Lung (tissue), 12 donors: ENCODE measurements around the gene XRCC2. TPM values are rescaled to one million over a fixed set of nuclear protein-coding genes. Genes with fewer than 3 reads are reported as not detected.

Experiments used
- ATAC-seq: fragments of 200-7000 bp; cut with Tn5 transposase; one replicate; pipeline ENCODE4 v1.9.1; 2020; ENCODE audit warnings: moderate number of reproducible peaks; ENCODE audit not compliant: insufficient read depth, low FRiP score
- DNase-seq, 3 donors: peaks; one replicate each; pipeline ENCODE4 v3.0.0-alpha.2; 2013 to 2017
- H3K27ac ChIP-seq, 2 donors: one replicate each; pipeline ENCODE4 v1.5.1; 2013; ENCODE audit warnings: mild to moderate bottlenecking in 2 of 2, moderate library complexity in 2 of 2, control low read depth in 1 of 2, inconsistent platforms in 1 of 2, low read depth in 1 of 2, low read length in 1 of 2
- H3K27me3 ChIP-seq, 3 donors: one replicate each; pipeline ENCODE4 v1.5.1; 2013; ENCODE audit warnings: low read length in 2 of 3; ENCODE audit not compliant: control insufficient read depth in 3 of 3, insufficient read depth in 3 of 3
- H3K36me3 ChIP-seq, 4 donors: one replicate each; pipeline ENCODE4 v1.5.1; 2013; ENCODE audit warnings: low read length in 4 of 4, mild to moderate bottlenecking in 1 of 4, moderate library complexity in 1 of 4; ENCODE audit not compliant: control insufficient read depth in 4 of 4, insufficient read depth in 4 of 4
- H3K4me1 ChIP-seq, 5 donors: one replicate each; pipeline ENCODE4 v1.5.1; 2013; ENCODE audit warnings: low read length in 5 of 5, mild to moderate bottlenecking in 2 of 5, moderate library complexity in 1 of 5; ENCODE audit not compliant: control insufficient read depth in 5 of 5, insufficient read depth in 5 of 5
- H3K4me3 ChIP-seq: one replicate; pipeline ENCODE4 v1.5.1; 2013; ENCODE audit warnings: mild to moderate bottlenecking, control low read depth, moderate library complexity
- H3K9ac ChIP-seq, 2 donors: one replicate each; pipeline ENCODE4 v1.5.1; 2013; ENCODE audit warnings: low read length in 2 of 2, control low read depth in 1 of 2; ENCODE audit not compliant: insufficient read depth in 1 of 2
- H3K9me3 ChIP-seq, 4 donors: one replicate each; pipeline ENCODE4 v1.5.1; 2013; ENCODE audit warnings: low read length in 3 of 4, mild to moderate bottlenecking in 1 of 4, moderate library complexity in 1 of 4; ENCODE audit not compliant: control insufficient read depth in 4 of 4, insufficient read depth in 3 of 4
- CTCF ChIP-seq: IDR thresholded peaks from 2 replicates; pipeline ENCODE4 v1.5.1; 2012; ENCODE audit warnings: mild to moderate bottlenecking; ENCODE audit errors: control extremely low read depth, extremely low read depth
- WGBS, 2 donors: extraction: QIAGEN DNeasy Blood & Tissue Kit; methylation state at CpG; one replicate each; pipeline ENCODE4 v1.1.7; 2013; 5-methylcytosine and 5-hydroxymethylcytosine counted together
- polyA plus RNA-seq, 2 donors: library from polyadenylated mRNA; stranded (reverse); fragments of 200-250 nt; gene quantifications; one replicate each; pipeline ENCODE4 v1.2.1, GENCODE V29; 2013
- total RNA-seq, 2 donors: library from RNA; depleted of rRNA in 1 of 2; stranded (reverse); fragments of >200 nt in 1 of 2; gene quantifications; one replicate each; pipeline ENCODE4 v1.2.1, GENCODE V29; 2014 to 2021
- donor health status: control.
- donor health status: control.
- donor health status: Bipolar disorder and iron deficiency.
- donor health status: healthy.
- donor health status: DM: yes; HTN: yes; CAD: no.

Gene XRCC2
- total and polyA plus RNA-seq, 4 donors, result 0.34 to 2.9 (median 1.0) TPM

GRCh38 chr7:152710153-152710442 is 34.2 kb upstream of the XRCC2 start:
- ATAC-seq (no peak), DNase-seq (no peak)
- no peak for TF ChIP-seq CTCF
- Histone ChIP-seq H3K27ac (no peak overlapping the region), H3K27me3 (no peaks in the 10 kb centered on the region), H3K9ac (no peak overlapping the region), H3K4me1 (peaks cover 0 to 4% (median 0%) of the 10 kb centered on the region in 5 donors), H3K9me3 (no peaks in the 10 kb centered on the region), H3K4me3 (no peak overlapping the region), H3K36me3 (no peaks in the 10 kb centered on the region)
- WGBS, 2 donors, result 59 to 83% methylated on average over 2 of the region's 2 CpGs

- H3K27me3 ChIP-seq, result no peaks in the 10 kb centered on the region
- no peak for TF ChIP-seq CTCF
- ATAC-seq (no peak), DNase-seq (no peak)
- peaks cover 0 to 4% (median 0%) of the 10 kb centered on the region in 5 donors for H3K4me1 ChIP-seq
- H3K27ac ChIP-seq, result no peak overlapping the region
- H3K9ac ChIP-seq, result no peak overlapping the region
- WGBS, 2 donors, result 79 to 92% methylated on average over 5 of the region's 5 CpGs
- no peaks in the 10 kb centered on the region for H3K36me3 ChIP-seq
- no peak overlapping the region for H3K4me3 ChIP-seq
- peaks cover 0 to 2% (median 0%) of the 10 kb centered on the region in 4 donors for H3K9me3 ChIP-seq
Measured at GRCh38 chr7:152709287-152710152, 33.6 kb upstream of the XRCC2 start.

GRCh38 chr7:152704796-152705384 is 28.9 kb upstream of the XRCC2 start:
- no peak for DNase-seq
- Histone ChIP-seq H3K36me3 (no peaks in the 10 kb centered on the region), H3K27ac (no peak overlapping the region), H3K27me3 (no peaks in the 10 kb centered on the region), H3K4me1 (peaks cover 0 to 4% (median 0%) of the 10 kb centered on the region in 5 donors), H3K4me3 (no peak overlapping the region), H3K9me3 (peaks cover 0 to 3% (median 0%) of the 10 kb centered on the region in 4 donors), H3K9ac (no peak overlapping the region)
- WGBS, 2 donors, result 97 to 100% methylated on average over 1 of the region's 1 CpG
- no peak for ATAC-seq
- TF ChIP-seq CTCF, result no peak
